DMS 273 treated with DMSO at 0.1 percent for 48 hours (cell line): Measurements from ENCODE around the gene ZNF786.
"Not testable (repeated sequence)": the region's sequence is repeated elsewhere in the genome, so short reads cannot be mapped to it uniquely, and the experiment has no call there.

Experiments
- DNase-seq: peaks from one replicate; lab custom pipeline; 2025; lab: John Stamatoyannopoulos, UW

The ZNF786 gene

DNA sequence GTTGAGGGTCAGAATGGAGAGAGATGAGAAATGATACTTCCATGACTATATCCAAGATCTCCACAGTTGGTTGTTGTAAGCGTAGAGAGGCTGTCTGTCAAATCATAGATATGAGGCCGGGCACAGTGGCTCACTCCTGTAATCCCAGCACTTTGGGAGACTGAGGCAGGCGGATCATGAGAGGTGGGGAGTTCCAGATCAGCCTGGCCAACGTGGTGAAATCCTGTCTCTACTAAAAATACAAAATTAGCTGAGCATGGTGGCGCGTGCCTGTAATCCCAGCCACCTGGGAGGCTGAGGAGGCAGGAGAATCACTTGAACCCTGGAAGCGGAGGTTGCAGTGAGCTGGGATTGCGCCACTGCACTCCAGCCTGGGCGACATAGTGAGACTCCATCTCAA lies 60.1 kb downstream of the ZNF786 start:
- DNase-seq: not testable (repeated sequence)

- DNase-seq: peak; percentile 100
Observed at GRCh38 chr7:149028346-149029109, 62.0 kb downstream of the ZNF786 start, which contains the start of gene PDIA4. Gene PDIA4, minus strand, starts transcription at chr7:149028505. Its CDS starts 97 bp downstream, at chr7:149028408.

- no peak for DNase-seq
Observed at GRCh38 chr7:149027611-149028345, 62.7 kb downstream of the ZNF786 start.

- no peak for DNase-seq
Observed at GRCh38 chr7:149027055-149027454, 63.5 kb downstream of the ZNF786 start.

DNA sequence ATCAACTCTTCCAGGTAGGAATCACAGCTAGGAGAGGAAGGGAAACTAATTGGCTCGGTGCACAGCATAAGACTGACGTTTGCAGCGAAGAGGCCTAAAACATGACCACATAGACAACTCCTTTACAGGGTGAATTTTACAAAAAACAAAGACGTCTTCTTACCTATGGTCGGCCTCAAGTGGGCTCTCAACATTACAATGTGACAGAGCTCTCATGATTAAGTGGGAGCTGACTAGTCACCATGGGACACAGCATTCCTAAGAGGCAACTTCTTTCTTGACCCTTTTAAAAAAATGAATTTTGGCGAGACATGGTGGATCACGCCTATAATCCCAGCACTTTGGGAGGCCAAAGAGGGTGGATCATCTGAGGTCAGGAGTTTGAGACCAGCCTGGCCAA lies 66.9 kb downstream of the ZNF786 start:
- DNase-seq: no peak

DNA sequence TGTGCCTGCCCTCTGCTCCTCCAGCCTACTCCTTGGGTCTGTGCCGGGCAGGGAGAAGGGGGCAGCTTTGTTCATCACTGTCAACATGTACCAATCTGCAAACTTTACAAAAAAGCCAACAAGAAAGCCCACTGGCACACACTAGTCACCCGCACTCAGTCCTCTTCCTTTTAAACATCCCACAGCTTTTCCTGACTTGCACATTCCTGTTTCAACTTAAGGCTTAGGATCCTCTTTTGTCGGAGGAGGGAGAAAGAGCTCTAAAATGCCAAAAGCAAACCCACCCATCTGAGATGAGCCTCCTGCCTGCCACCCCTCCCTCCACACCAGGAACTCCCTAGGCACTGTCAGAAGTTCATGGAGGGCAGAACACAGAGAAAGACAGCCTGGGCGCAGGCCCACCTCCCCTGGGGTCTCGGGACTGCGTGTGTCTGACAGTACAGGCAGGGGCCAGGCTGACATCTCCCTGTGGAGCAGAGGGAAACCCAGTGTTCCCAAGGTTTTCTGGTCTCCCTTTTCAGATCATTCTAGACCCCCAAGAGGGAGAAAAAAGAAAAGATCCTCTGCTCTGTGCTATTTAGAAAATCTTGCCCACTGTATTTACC lies 67.7 kb downstream of the ZNF786 start:
- DNase-seq: no peak

DNA sequence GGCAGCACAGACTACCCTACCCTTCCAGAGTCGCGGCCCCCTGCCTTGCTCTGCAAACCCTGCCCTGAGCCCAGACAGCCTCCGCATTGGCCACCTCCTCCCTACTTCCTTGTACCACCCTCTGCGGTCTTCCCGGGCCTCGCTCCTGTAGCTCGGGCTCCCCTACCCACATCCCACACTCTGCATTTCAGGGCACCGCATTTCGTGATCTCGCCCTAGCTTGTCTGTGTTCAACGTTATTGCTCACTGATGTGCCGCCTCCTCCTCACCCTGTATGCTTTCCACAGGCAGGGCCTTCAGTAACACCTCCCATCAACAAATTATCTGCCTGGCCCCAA lies 68.8 kb downstream of the ZNF786 start:
- DNase-seq: no peak

- no peak for DNase-seq
Observed at GRCh38 chr7:149020483-149020882, 70.0 kb downstream of the ZNF786 start.
